A172 (cell line): Measurements from ENCODE around the gene ZSCAN1. TPM values are rescaled to one million over a fixed set of nuclear protein-coding genes. Genes with fewer than 3 reads are reported as not detected.

Experiments used
- DNase-seq: peaks from one replicate; pipeline ENCODE4 v3.0.0-alpha.2; 2015; ENCODE audit warnings: low spot score
- total RNA-seq: library from RNA; depleted of rRNA; stranded (reverse); fragments of >200 nt; shearing (Covaris generic); gene quantifications from 2 replicates; pipeline ENCODE4 v1.2.3, GENCODE V29; 2014; rRNA removed

The ZSCAN1 gene
- total RNA-seq, 1 experiment from 2014 or later, result not detected

GRCh38 chr19:58083021-58083420 is 49.2 kb downstream of the ZSCAN1 start:
- no peak for DNase-seq

- no peak for DNase-seq
Measured at GRCh38 chr19:58084596-58085347, 50.9 kb downstream of the ZSCAN1 start.

- DNase-seq, result no peak
Measured at GRCh38 chr19:58085348-58085875, 51.6 kb downstream of the ZSCAN1 start.

- no peak for DNase-seq
Measured at GRCh38 chr19:58086825-58087710, 53.2 kb downstream of the ZSCAN1 start.

GRCh38 chr19:58088521-58089052 is 54.8 kb downstream of the ZSCAN1 start:
- no peak for DNase-seq

GRCh38 chr19:58089846-58090245 is 56.0 kb downstream of the ZSCAN1 start:
- DNase-seq, result no peak

GRCh38 chr19:58091251-58091995 is 57.6 kb downstream of the ZSCAN1 start:
- DNase-seq, result no peak

GRCh38 chr19:58093071-58093470 is 59.2 kb downstream of the ZSCAN1 start:
- DNase-seq, result no peak

GRCh38 chr19:58095328-58095727 is 61.5 kb downstream of the ZSCAN1 start:
- DNase-seq, result no peak

GRCh38 chr19:58096884-58097283 is 63.1 kb downstream of the ZSCAN1 start:
- no peak for DNase-seq

- DNase-seq, result no peak
Measured at GRCh38 chr19:58097349-58097748, 63.5 kb downstream of the ZSCAN1 start.

- peak; percentile 16 for DNase-seq
Measured at GRCh38 chr19:58097781-58098681, 64.2 kb downstream of the ZSCAN1 start, which contains the start of gene ZSCAN18. TSS of gene ZSCAN18 (minus strand) at chr19:58098231. CDS start at chr19:58090267, 7,964 bp downstream.

- no peak for DNase-seq
Measured at GRCh38 chr19:58098682-58098998, 64.8 kb downstream of the ZSCAN1 start.

Other genes starting within 250 kb of the ZSCAN1 start
- 4.6 and 11.6 TPM in 2 replicates for gene ZNF552, start 219.1 kb upstream of the ZSCAN1 start, total RNA-seq
- gene ZNF587B, start 203.7 kb upstream of the ZSCAN1 start, total RNA-seq, result 22.9 and 26.6 TPM in 2 replicates
- 24.7 and 31.9 TPM in 2 replicates for gene ZNF587, start 184.2 kb upstream of the ZSCAN1 start, total RNA-seq
- 0.29 and 1.7 TPM in 2 replicates for gene ZNF814, start 145.0 kb upstream of the ZSCAN1 start, total RNA-seq
- gene ZNF417, start 117.4 kb upstream of the ZSCAN1 start, total RNA-seq, result 10.1 and 11.7 TPM in 2 replicates
- gene ZNF418, start 98.6 kb upstream of the ZSCAN1 start, total RNA-seq, result 0.07 and 0.31 TPM in 2 replicates
- gene ZNF256, start 86.3 kb upstream of the ZSCAN1 start, total RNA-seq, result 3.1 and 3.7 TPM in 2 replicates
- not detected in 2 replicates for gene C19orf18, start 59.5 kb upstream of the ZSCAN1 start, total RNA-seq
- 0.07 TPM in 1 of 2 replicates, not detected in the other for gene ZNF606, start 31.2 kb upstream of the ZSCAN1 start, total RNA-seq
- not detected in 2 replicates for gene ZNF135, start 25.3 kb downstream of the ZSCAN1 start, total RNA-seq
- gene ZSCAN18, start 64.2 kb downstream of the ZSCAN1 start, total RNA-seq, result 2.9 and 5.5 TPM in 2 replicates
- 16.0 and 16.6 TPM in 2 replicates for gene ZNF329, start 116.8 kb downstream of the ZSCAN1 start, total RNA-seq
- gene ZNF274, start 149.0 kb downstream of the ZSCAN1 start, total RNA-seq, result 23.5 and 26.9 TPM in 2 replicates
- gene ZNF544, start 194.9 kb downstream of the ZSCAN1 start, total RNA-seq, result not detected in 2 replicates
- gene ZNF8, start 244.9 kb downstream of the ZSCAN1 start, total RNA-seq, result 8.0 and 9.0 TPM in 2 replicates